HL-60 (cell line): Measurements from ENCODE around the gene CYP1A1.

Source experiments
- DNase-seq, 2 experiments: peaks; one replicate each; pipeline ENCODE4 v3.0.0-alpha.2; 2010 to 2020; ENCODE audit warnings: low read depth in 1 of 2, low spot score in 1 of 2
- H3K27ac ChIP-seq: fragments of 250-450 bp; sonication (Bioruptor Pico); replicated peaks from 2 replicates; pipeline ENCODE4 v1.5.1; 2020; ENCODE audit warnings: mild to moderate bottlenecking, moderate library complexity
- H3K27me3 ChIP-seq: fragments of 250-450 bp; sonication (Bioruptor Pico); 2 replicates; pipeline ENCODE4 v1.5.1; 2021; ENCODE audit warnings: mild to moderate bottlenecking, moderate library complexity; ENCODE audit not compliant: insufficient read depth, poor library complexity, severe bottlenecking
- H3K4me3 ChIP-seq: replicated peaks from 2 replicates; pipeline ENCODE4 v1.5.1; 2011; ENCODE audit warnings: mild to moderate bottlenecking, control low read depth, low read length; ENCODE audit not compliant: insufficient read depth
- CTCF ChIP-seq: IDR thresholded peaks from one replicate; pipeline ENCODE4 v1.5.1; 2011; ENCODE audit warnings: low read length, control low read depth, inconsistent platforms; ENCODE audit not compliant: insufficient read depth
- GABPA ChIP-seq: IDR thresholded peaks from 2 replicates; pipeline ENCODE4 v1.6.1; 2012; ENCODE audit warnings: low read depth
- POLR2AphosphoS5 ChIP-seq: IDR thresholded peaks from 2 replicates; pipeline ENCODE4 v1.6.1; 2012; ENCODE audit warnings: low read depth
- REST ChIP-seq: IDR thresholded peaks from 2 replicates; pipeline ENCODE4 v1.6.1; 2012; ENCODE audit warnings: low read depth; ENCODE audit not compliant: insufficient replicate concordance
- SPI1 ChIP-seq: IDR thresholded peaks from 2 replicates; pipeline ENCODE4 v1.6.1; 2012; ENCODE audit warnings: low read depth, mild to moderate bottlenecking, borderline replicate concordance

Gene CYP1A1

GRCh38 chr15:74724570-74725224 lies 631 bp downstream of the CYP1A1 start:
- DNase-seq, result no peak
- Histone ChIP-seq H3K4me3 (no peak overlapping the region), H3K27me3 (peaks cover 19% of the 10 kb centered on the region), H3K27ac (no peak overlapping the region)
- TF ChIP-seq SPI1 (no peak), POLR2AphosphoS5 (no peak), GABPA (no peak), CTCF (no peak), REST (no peak)

GRCh38 chr15:74723754-74724334 lies 1.5 kb downstream of the CYP1A1 start:
- no peak overlapping the region for H3K27ac ChIP-seq
- peak in 1 of 2 experiments; percentile 22 for DNase-seq
- TF ChIP-seq REST (no peak), GABPA (no peak), SPI1 (no peak), CTCF (no peak), POLR2AphosphoS5 (no peak)

GRCh38 chr15:74723187-74723586 lies 2.1 kb downstream of the CYP1A1 start:
- H3K27ac ChIP-seq, result no peak overlapping the region
- no peak for DNase-seq
- H3K4me3 ChIP-seq, result no peak overlapping the region
- H3K27me3 ChIP-seq, result peaks cover 19% of the 10 kb centered on the region
- no peak for TF ChIP-seq CTCF
- TF ChIP-seq GABPA, result no peak

More at GRCh38 chr15:74723754-74724334, 1.5 kb downstream of the CYP1A1 start:
- Histone ChIP-seq H3K4me3 (no peak overlapping the region), H3K27me3 (peaks cover 19% of the 10 kb centered on the region)

GRCh38 chr15:74722591-74722990 lies 2.7 kb downstream of the CYP1A1 start:
- no peak for TF ChIP-seq SPI1
- no peak for TF ChIP-seq GABPA
- no peak for TF ChIP-seq CTCF
- no peak for TF ChIP-seq REST
- H3K4me3 ChIP-seq, result no peak overlapping the region
- DNase-seq, result no peak
- peaks cover 19% of the 10 kb centered on the region for H3K27me3 ChIP-seq
- no peak overlapping the region for H3K27ac ChIP-seq
